Skeletal muscle satellite cell (primary cell): ENCODE data around the gene MARK1.
"Not testable (repeated sequence)": the region's sequence is repeated elsewhere in the genome, so short reads cannot be mapped to it uniquely, and the experiment has no call there.

Experiments used
- H3K27me3 ChIP-seq: 2 replicates; pipeline ENCODE4 v1.7.0; 2013; ENCODE audit warnings: low read length; ENCODE audit not compliant: control insufficient read depth, insufficient read depth
- H3K36me3 ChIP-seq: 2 replicates; pipeline ENCODE4 v1.7.0; 2013; ENCODE audit warnings: mild to moderate bottlenecking, control low read depth, low read length; ENCODE audit not compliant: insufficient read depth
- H3K4me1 ChIP-seq: 2 replicates; pipeline ENCODE4 v1.7.0; 2013; ENCODE audit warnings: low read length; ENCODE audit not compliant: control insufficient read depth, insufficient read depth
- H3K4me2 ChIP-seq: 2 replicates; pipeline ENCODE4 v1.7.0; 2013; ENCODE audit warnings: mild to moderate bottlenecking, low read length
- H3K4me3 ChIP-seq: 2 replicates; pipeline ENCODE4 v1.7.0; 2013; ENCODE audit warnings: low read length
- H3K9ac ChIP-seq: 2 replicates; pipeline ENCODE4 v1.7.0; 2013; ENCODE audit warnings: mild to moderate bottlenecking, low read depth, low read length, moderate library complexity
- H3K9me3 ChIP-seq: replicated peaks from 2 replicates; pipeline ENCODE4 v1.7.0; 2013; ENCODE audit warnings: mild to moderate bottlenecking, control low read depth, low read length

The MARK1 gene

GRCh38 chr1:220681220-220681880, 153.4 kb downstream of the MARK1 start:
- no peaks in the 10 kb centered on the region for H3K27me3 ChIP-seq

GRCh38 chr1:220682901-220683576, 155.1 kb downstream of the MARK1 start:
- Histone ChIP-seq H3K4me3 (no peak overlapping the region), H3K4me2 (no peak overlapping the region), H3K4me1 (no peaks in the 10 kb centered on the region), H3K9me3 (no peaks in the 10 kb centered on the region), H3K9ac (no peak overlapping the region), H3K27me3 (no peaks in the 10 kb centered on the region), H3K36me3 (no peaks in the 10 kb centered on the region)

More at GRCh38 chr1:220681220-220681880, 153.4 kb downstream of the MARK1 start:
- Histone ChIP-seq H3K4me1 (no peaks in the 10 kb centered on the region), H3K9me3 (no peaks in the 10 kb centered on the region), H3K9ac (no peak overlapping the region), H3K4me3 (no peak overlapping the region), H3K36me3 (no peaks in the 10 kb centered on the region), H3K4me2 (no peak overlapping the region)

- not testable (repeated sequence) for H3K9ac ChIP-seq, H3K4me2 ChIP-seq, H3K4me3 ChIP-seq, H3K36me3 ChIP-seq, H3K4me1 ChIP-seq, H3K27me3 ChIP-seq, H3K9me3 ChIP-seq
Observed at GRCh38 chr1:220683716-220684115, 155.8 kb downstream of the MARK1 start.

- no peaks in the 10 kb centered on the region for H3K9me3 ChIP-seq
- H3K36me3 ChIP-seq: no peaks in the 10 kb centered on the region
- H3K4me2 ChIP-seq: no peak overlapping the region
- peaks cover 5% of the 10 kb centered on the region for H3K27me3 ChIP-seq
- H3K4me1 ChIP-seq: peaks cover 4% of the 10 kb centered on the region
- no peak overlapping the region for H3K4me3 ChIP-seq
- H3K9ac ChIP-seq: no peak overlapping the region
Observed at GRCh38 chr1:220684890-220685289, 157.0 kb downstream of the MARK1 start.

- Histone ChIP-seq H3K36me3 (no peaks in the 10 kb centered on the region), H3K4me1 (peaks cover 5% of the 10 kb centered on the region), H3K4me2 (no peak overlapping the region), H3K9me3 (no peaks in the 10 kb centered on the region), H3K27me3 (peaks cover 10% of the 10 kb centered on the region), H3K9ac (no peak overlapping the region), H3K4me3 (no peak overlapping the region)
Observed at GRCh38 chr1:220685879-220686278, 157.9 kb downstream of the MARK1 start.

GRCh38 chr1:220687809-220688208, 159.9 kb downstream of the MARK1 start:
- no peak overlapping the region for H3K9ac ChIP-seq
- no peak overlapping the region for H3K4me3 ChIP-seq
- H3K4me1 ChIP-seq: peaks cover 5% of the 10 kb centered on the region
- H3K27me3 ChIP-seq: peaks cover 22% of the 10 kb centered on the region
- H3K4me2 ChIP-seq: no peak overlapping the region
- H3K9me3 ChIP-seq: no peaks in the 10 kb centered on the region
- no peaks in the 10 kb centered on the region for H3K36me3 ChIP-seq

- peaks cover 22% of the 10 kb centered on the region for H3K27me3 ChIP-seq
- H3K36me3 ChIP-seq: no peaks in the 10 kb centered on the region
- no peak overlapping the region for H3K9ac ChIP-seq
- peak overlapping the region; percentile 77 for H3K4me3 ChIP-seq
- H3K4me2 ChIP-seq: peak overlapping the region; percentile 81
- no peaks in the 10 kb centered on the region for H3K9me3 ChIP-seq
- peaks cover 5% of the 10 kb centered on the region for H3K4me1 ChIP-seq
Observed at GRCh38 chr1:220689666-220690065, 161.7 kb downstream of the MARK1 start.

GRCh38 chr1:220690140-220691052, 162.5 kb downstream of the MARK1 start, which contains the start of gene C1orf115:
TSS of gene C1orf115 (plus strand) at chr1:220690363. CDS start at chr1:220690403, 40 bp downstream.
- Histone ChIP-seq H3K4me2 (peak within 1 kb of the TSS; percentile 81), H3K36me3 (no peaks in the 10 kb centered on the region), H3K9ac (peak within 1 kb of the TSS; percentile 15), H3K27me3 (peaks cover 22% of the 10 kb centered on the region), H3K4me3 (peak within 1 kb of the TSS; percentile 77), H3K4me1 (peaks cover 5% of the 10 kb centered on the region), H3K9me3 (no peaks in the 10 kb centered on the region)

GRCh38 chr1:220691053-220691684, 163.2 kb downstream of the MARK1 start:
- Histone ChIP-seq H3K9me3 (no peaks in the 10 kb centered on the region), H3K27me3 (peaks cover 22% of the 10 kb centered on the region), H3K36me3 (no peaks in the 10 kb centered on the region), H3K4me2 (peak overlapping the region; percentile 81), H3K4me3 (no peak overlapping the region), H3K4me1 (peaks cover 5% of the 10 kb centered on the region), H3K9ac (no peak overlapping the region)

- H3K27me3 ChIP-seq: peaks cover 22% of the 10 kb centered on the region
- no peak overlapping the region for H3K4me3 ChIP-seq
- H3K36me3 ChIP-seq: no peaks in the 10 kb centered on the region
- peaks cover 5% of the 10 kb centered on the region for H3K4me1 ChIP-seq
- H3K9me3 ChIP-seq: no peaks in the 10 kb centered on the region
- H3K9ac ChIP-seq: no peak overlapping the region
- no peak overlapping the region for H3K4me2 ChIP-seq
Observed at GRCh38 chr1:220692436-220693228, 164.7 kb downstream of the MARK1 start.
